CD4-positive, alpha-beta memory T cell (primary cell): Measurements from ENCODE around the gene PLCXD1. TPM values are rescaled to one million over a fixed set of nuclear protein-coding genes. Genes with fewer than 3 reads are reported as not detected.
"Not testable (repeated sequence)": the region's sequence is repeated elsewhere in the genome, so short reads cannot be mapped to it uniquely, and the experiment has no call there.

Experiments
- CTCF ChIA-PET: fragments of 350-600 bp; sonication (Branson Sonifier 250); formaldehyde crosslinking; loops from one replicate; lab custom pipeline; 2021; ENCODE audit warnings: inconsistent platforms; ENCODE audit not compliant: partially characterized antibody; lab: Charles Lee
- POLR2A ChIA-PET: fragments of 350-600 bp; sonication (Branson Sonifier 250); formaldehyde crosslinking; loops from one replicate; lab custom pipeline; 2021; ENCODE audit not compliant: partially characterized antibody; lab: Charles Lee
- DNase-seq, 5 donors: peaks; one replicate each; pipeline versions ENCODE4 v3.0.0 to v3.0.0-alpha.2; 2020 to 2022; ENCODE audit warnings: mixed read lengths in 1 of 5
- H3K27ac ChIP-seq: one replicate; pipeline ENCODE4 v1.7.0; 2013; ENCODE audit warnings: low read depth, low read length
- H3K27me3 ChIP-seq: 2 replicates; pipeline ENCODE4 v1.7.0; 2013; ENCODE audit warnings: mild to moderate bottlenecking, low read length, moderate library complexity; ENCODE audit not compliant: insufficient read depth
- H3K36me3 ChIP-seq: 2 replicates; pipeline ENCODE4 v1.7.0; 2013; ENCODE audit warnings: mild to moderate bottlenecking, low read length, moderate library complexity; ENCODE audit not compliant: insufficient read depth
- H3K4me1 ChIP-seq: 2 replicates; pipeline ENCODE4 v1.7.0; 2013; ENCODE audit warnings: mild to moderate bottlenecking, low read length, moderate library complexity; ENCODE audit not compliant: insufficient read depth
- H3K4me3 ChIP-seq, 2 donors: one replicate each; pipeline ENCODE4 v1.7.0; 2013; ENCODE audit warnings: low read length in 2 of 2, mild to moderate bottlenecking in 1 of 2
- H3K9me3 ChIP-seq, 2 donors: one replicate each; pipeline ENCODE4 v1.7.0; 2013; ENCODE audit warnings: low read length in 2 of 2, control low read depth in 1 of 2; ENCODE audit not compliant: control insufficient read depth in 1 of 2
- H3K27ac Mint-ChIP-seq, 7 donors: one replicate each; pipeline ENCODE4 v1.8.0; 2020 to 2021; ENCODE audit warnings: mixed read lengths in 7 of 7, mild to moderate bottlenecking in 6 of 7, inconsistent platforms in 3 of 7, moderate library complexity in 3 of 7
- H3K27me3 Mint-ChIP-seq, 2 donors: one replicate each; pipeline ENCODE4 v1.8.0; 2020 to 2021; ENCODE audit warnings: mixed read lengths in 2 of 2
- H3K36me3 Mint-ChIP-seq, 2 donors: one replicate each; pipeline ENCODE4 v1.8.0; 2020 to 2021; ENCODE audit warnings: mixed read lengths in 2 of 2, inconsistent platforms in 1 of 2, mild to moderate bottlenecking in 1 of 2
- H3K4me1 Mint-ChIP-seq, 4 donors: one replicate each; pipeline ENCODE4 v1.8.0; 2020 to 2021; ENCODE audit warnings: mixed read lengths in 4 of 4, mild to moderate bottlenecking in 1 of 4
- H3K4me3 Mint-ChIP-seq, 8 donors: one replicate each; pipeline ENCODE4 v1.8.0; 2020 to 2021; ENCODE audit warnings: mixed read lengths in 8 of 8, mild to moderate bottlenecking in 7 of 8, moderate library complexity in 6 of 8, inconsistent platforms in 3 of 8
- H3K9me3 Mint-ChIP-seq, 8 donors: one replicate each; pipeline ENCODE4 v1.8.0; 2020 to 2021; ENCODE audit warnings: mixed read lengths in 8 of 8, mild to moderate bottlenecking in 5 of 8, inconsistent platforms in 3 of 8, moderate library complexity in 1 of 8
- intact Hi-C: fragments of 100-400 bp; cut with micrococcal nuclease; formaldehyde crosslinking; loops from one replicate; pipeline ENCODE4 v1.15.1; 2023
- polyA plus RNA-seq, 2 donors: library from polyadenylated mRNA; unstranded; fragments of 300-500 nt; fragmentation: Illumina TruSeq; gene quantifications; one replicate each; pipeline ENCODE4 v1.2.3, GENCODE V29; 2021
- total RNA-seq, 2 experiments: library from RNA; stranded (reverse); gene quantifications; one replicate each; pipeline ENCODE4 v1.2.3, GENCODE V29; 2021

PLCXD1 gene
- total and polyA plus RNA-seq, 4 experiments from 2014 or later, result 3.1 to 28.7 (median 18.4) TPM

- no peaks in the 10 kb centered on the region for H3K36me3 ChIP-seq
- H3K4me1 ChIP-seq, result no peaks in the 10 kb centered on the region
- ChIA-PET CTCF (no interaction called here), POLR2A (no interaction called here)
- H3K4me3 ChIP-seq, result no peak overlapping the region
- H3K27ac ChIP-seq, result no peak overlapping the region
- Mint-ChIP-seq H3K9me3 (no peaks in the 10 kb centered on the region), H3K4me1 (peaks cover 0 to 8% (median under 1%) of the 10 kb centered on the region in 4 donors), H3K27me3 (no peaks in the 10 kb centered on the region), H3K4me3 (no peak overlapping the region), H3K36me3 (peaks cover 3 to 6% of the 10 kb centered on the region in 2 donors), H3K27ac (peak overlapping the region in 1 of 7 donors; percentile 54)
- no peaks in the 10 kb centered on the region for H3K9me3 ChIP-seq
- DNase-seq, result no peak
- intact Hi-C loops, result no loop called here
- H3K27me3 ChIP-seq, result no peaks in the 10 kb centered on the region
Measured at GRCh38 chrX:348461-349117, 67.4 kb downstream of the PLCXD1 start.

- no peaks in the 10 kb centered on the region for H3K27me3 ChIP-seq
- H3K4me3 Mint-ChIP-seq, result no peak overlapping the region
- POLR2A ChIA-PET, result no interaction called here
Measured at GRCh38 chrX:349196-349595, 68.0 kb downstream of the PLCXD1 start.

GRCh38 chrX:349702-350101, 68.5 kb downstream of the PLCXD1 start:
- Histone ChIP-seq H3K36me3 (no peaks in the 10 kb centered on the region), H3K4me3 (no peak overlapping the region), H3K9me3 (no peaks in the 10 kb centered on the region), H3K27ac (no peak overlapping the region), H3K4me1 (no peaks in the 10 kb centered on the region), H3K27me3 (no peaks in the 10 kb centered on the region)
- no peaks in the 10 kb centered on the region for H3K27me3 Mint-ChIP-seq
- H3K4me3 Mint-ChIP-seq, result no peak overlapping the region
- DNase-seq, result no peak
- intact Hi-C loops, result no loop called here
- H3K9me3 Mint-ChIP-seq, result no peaks in the 10 kb centered on the region
- CTCF ChIA-PET, result no interaction called here
- peaks cover 3 to 6% of the 10 kb centered on the region in 2 donors for H3K36me3 Mint-ChIP-seq
- POLR2A ChIA-PET, result no interaction called here
- no peak overlapping the region for H3K27ac Mint-ChIP-seq
- peaks cover 0 to 8% (median under 1%) of the 10 kb centered on the region in 4 donors for H3K4me1 Mint-ChIP-seq

More at GRCh38 chrX:349196-349595, 68.0 kb downstream of the PLCXD1 start:
- no peak overlapping the region for H3K27ac ChIP-seq
- DNase-seq, result no peak
- CTCF ChIA-PET, result no interaction called here
- Mint-ChIP-seq H3K9me3 (no peaks in the 10 kb centered on the region), H3K36me3 (peaks cover 3 to 6% of the 10 kb centered on the region in 2 donors), H3K27ac (no peak overlapping the region), H3K4me1 (peaks cover 0 to 8% (median under 1%) of the 10 kb centered on the region in 4 donors), H3K27me3 (no peaks in the 10 kb centered on the region)
- no peak overlapping the region for H3K4me3 ChIP-seq
- H3K4me1 ChIP-seq, result no peaks in the 10 kb centered on the region
- intact Hi-C loops, result no loop called here
- H3K36me3 ChIP-seq, result no peaks in the 10 kb centered on the region
- H3K9me3 ChIP-seq, result no peaks in the 10 kb centered on the region

GRCh38 chrX:350148-350533, 69.0 kb downstream of the PLCXD1 start:
- POLR2A ChIA-PET, result no interaction called here
- no peaks in the 10 kb centered on the region for H3K27me3 ChIP-seq
- no peak overlapping the region for H3K27ac Mint-ChIP-seq
- H3K4me1 Mint-ChIP-seq, result peaks cover 0 to 13% (median 2%) of the 10 kb centered on the region in 4 donors
- DNase-seq, result no peak
- no peaks in the 10 kb centered on the region for H3K27me3 Mint-ChIP-seq
- no peaks in the 10 kb centered on the region for H3K9me3 ChIP-seq
- H3K36me3 ChIP-seq, result no peaks in the 10 kb centered on the region
- H3K27ac ChIP-seq, result no peak overlapping the region
- peaks cover 3 to 6% of the 10 kb centered on the region in 2 donors for H3K36me3 Mint-ChIP-seq
- H3K4me3 ChIP-seq, result no peak overlapping the region
- CTCF ChIA-PET, result no interaction called here
- intact Hi-C loops, result no loop called here
- no peaks in the 10 kb centered on the region for H3K4me1 ChIP-seq
- no peak overlapping the region for H3K4me3 Mint-ChIP-seq
- H3K9me3 Mint-ChIP-seq, result no peaks in the 10 kb centered on the region

- intact Hi-C loops, result no loop called here
- no peaks in the 10 kb centered on the region for H3K9me3 Mint-ChIP-seq
- DNase-seq, result no peak
- POLR2A ChIA-PET, result no interaction called here
- H3K4me1 Mint-ChIP-seq, result peaks cover under 1 to 17% (median 4%) of the 10 kb centered on the region in 4 donors
- CTCF ChIA-PET, result no interaction called here
- H3K27ac ChIP-seq, result no peak overlapping the region
- H3K36me3 ChIP-seq, result no peaks in the 10 kb centered on the region
- H3K36me3 Mint-ChIP-seq, result peaks cover 4 to 6% of the 10 kb centered on the region in 2 donors
- H3K27me3 ChIP-seq, result no peaks in the 10 kb centered on the region
- no peak overlapping the region for H3K4me3 ChIP-seq
- no peak overlapping the region for H3K4me3 Mint-ChIP-seq
- H3K4me1 ChIP-seq, result no peaks in the 10 kb centered on the region
- H3K9me3 ChIP-seq, result no peaks in the 10 kb centered on the region
- H3K27ac Mint-ChIP-seq, result no peak overlapping the region
- H3K27me3 Mint-ChIP-seq, result no peaks in the 10 kb centered on the region
Measured at GRCh38 chrX:350534-351323, 69.5 kb downstream of the PLCXD1 start.

GRCh38 chrX:351324-351641, 70.1 kb downstream of the PLCXD1 start:
- H3K4me1 ChIP-seq, DNase-seq, H3K9me3 Mint-ChIP-seq, H3K27me3 ChIP-seq, intact Hi-C loops, POLR2A ChIA-PET, H3K27me3 Mint-ChIP-seq, CTCF ChIA-PET, H3K4me3 Mint-ChIP-seq, H3K4me3 ChIP-seq, H3K27ac Mint-ChIP-seq, H3K27ac ChIP-seq, H3K36me3 Mint-ChIP-seq, H3K36me3 ChIP-seq, H3K9me3 ChIP-seq: not testable (repeated sequence)
- peaks cover 2 to 21% (median 6%) of the 10 kb centered on the region in 4 donors for H3K4me1 Mint-ChIP-seq

- Histone ChIP-seq H3K9me3 (no peaks in the 10 kb centered on the region), H3K4me1 (peaks cover 3% of the 10 kb centered on the region), H3K27ac (no peak overlapping the region), H3K36me3 (no peaks in the 10 kb centered on the region), H3K4me3 (no peak overlapping the region), H3K27me3 (no peaks in the 10 kb centered on the region)
- H3K27me3 Mint-ChIP-seq, result no peaks in the 10 kb centered on the region
- no peak overlapping the region for H3K4me3 Mint-ChIP-seq
- intact Hi-C loops, result no loop called here
- ChIA-PET POLR2A (no interaction called here), CTCF (no interaction called here)
- peaks cover 6 to 25% (median 10%) of the 10 kb centered on the region in 4 donors for H3K4me1 Mint-ChIP-seq
- no peak for DNase-seq
- H3K36me3 Mint-ChIP-seq, result peaks cover 5 to 9% of the 10 kb centered on the region in 2 donors
- H3K27ac Mint-ChIP-seq, result no peak overlapping the region
- no peaks in the 10 kb centered on the region for H3K9me3 Mint-ChIP-seq
Measured at GRCh38 chrX:351736-352135, 70.6 kb downstream of the PLCXD1 start.
